DOHH2 (cell line): ENCODE results near the gene HAND1.

Experiments
- H3F3A ChIP-seq: fragments of 200-600 bp; sonication (generic), shearing (Covaris generic); 2 replicates; pipeline ENCODE4 v1.6.0; 2016; ENCODE audit warnings: antibody characterized with exemption, mild to moderate bottlenecking; ENCODE audit not compliant: control insufficient read depth, insufficient read depth
- H3K27ac ChIP-seq: fragments of 200-600 bp; sonication (generic); 2 replicates; pipeline ENCODE4 v1.5.1; 2014; ENCODE audit warnings: low read depth, mild to moderate bottlenecking, low read length, moderate library complexity
- H3K27me3 ChIP-seq: fragments of 200-600 bp; sonication (generic); 2 replicates; pipeline ENCODE4 v1.6.1; 2014; ENCODE audit warnings: mild to moderate bottlenecking, low read length, mixed read lengths; ENCODE audit not compliant: control insufficient read depth
- H3K36me3 ChIP-seq: fragments of 200-600 bp; sonication (generic); 2 replicates; pipeline ENCODE4 v1.6.1; 2014; ENCODE audit warnings: mild to moderate bottlenecking, low read length, moderate library complexity, mixed read lengths; ENCODE audit not compliant: control insufficient read depth
- H3K4me1 ChIP-seq: fragments of 200-600 bp; sonication (generic); 2 replicates; pipeline ENCODE4 v1.6.1; 2014; ENCODE audit warnings: mild to moderate bottlenecking, low read length, mixed read lengths; ENCODE audit not compliant: control insufficient read depth
- H3K4me2 ChIP-seq: fragments of 200-600 bp; sonication (generic); 2 replicates; pipeline ENCODE4 v1.6.0; 2014; ENCODE audit warnings: mild to moderate bottlenecking, low read length, moderate library complexity
- H3K4me3 ChIP-seq: fragments of 200-600 bp; sonication (generic); 2 replicates; pipeline ENCODE4 v1.5.1; 2014; ENCODE audit warnings: mild to moderate bottlenecking, low read length, mixed read lengths
- H3K79me2 ChIP-seq: fragments of 200-600 bp; sonication (generic); 2 replicates; pipeline ENCODE4 v1.6.1; 2014; ENCODE audit warnings: mild to moderate bottlenecking, low read length, mixed read lengths; ENCODE audit not compliant: control insufficient read depth
- H3K9me2 ChIP-seq: fragments of 200-600 bp; sonication (generic); replicated peaks from 2 replicates; pipeline ENCODE4 v1.6.1; 2014; ENCODE audit warnings: mild to moderate bottlenecking, low read length, mixed read lengths; ENCODE audit not compliant: control insufficient read depth
- H3K9me3 ChIP-seq: fragments of 200-600 bp; sonication (generic); 2 replicates; pipeline ENCODE4 v1.6.1; 2014; ENCODE audit warnings: antibody characterized with exemption, low read length, mixed read lengths; ENCODE audit not compliant: control insufficient read depth, insufficient read depth
- H4K20me1 ChIP-seq: fragments of 200-600 bp; sonication (generic); 2 replicates; pipeline ENCODE4 v1.6.0; 2014; ENCODE audit warnings: low read depth, mild to moderate bottlenecking, antibody characterized with exemption, low read length, moderate library complexity; ENCODE audit not compliant: control insufficient read depth, insufficient read depth
- EZH2phosphoT487 ChIP-seq: fragments of 200-600 bp; sonication (generic); IDR thresholded peaks from 2 replicates; pipeline ENCODE4 v1.6.1; 2017; ENCODE audit warnings: borderline replicate concordance, mild to moderate bottlenecking, antibody characterized with exemption, low read length, moderate library complexity, mixed read lengths
- TF ChIP-seq, protein P1 (sequence below): fragments of 200-600 bp; sonication (generic); IDR thresholded peaks from one replicate; pipeline ENCODE4 v1.5.1; 2014; ENCODE audit warnings: antibody characterized with exemption, mild to moderate bottlenecking, low read depth, low read length; ENCODE audit not compliant: poor library complexity, severe bottlenecking

Gene HAND1

DNA sequence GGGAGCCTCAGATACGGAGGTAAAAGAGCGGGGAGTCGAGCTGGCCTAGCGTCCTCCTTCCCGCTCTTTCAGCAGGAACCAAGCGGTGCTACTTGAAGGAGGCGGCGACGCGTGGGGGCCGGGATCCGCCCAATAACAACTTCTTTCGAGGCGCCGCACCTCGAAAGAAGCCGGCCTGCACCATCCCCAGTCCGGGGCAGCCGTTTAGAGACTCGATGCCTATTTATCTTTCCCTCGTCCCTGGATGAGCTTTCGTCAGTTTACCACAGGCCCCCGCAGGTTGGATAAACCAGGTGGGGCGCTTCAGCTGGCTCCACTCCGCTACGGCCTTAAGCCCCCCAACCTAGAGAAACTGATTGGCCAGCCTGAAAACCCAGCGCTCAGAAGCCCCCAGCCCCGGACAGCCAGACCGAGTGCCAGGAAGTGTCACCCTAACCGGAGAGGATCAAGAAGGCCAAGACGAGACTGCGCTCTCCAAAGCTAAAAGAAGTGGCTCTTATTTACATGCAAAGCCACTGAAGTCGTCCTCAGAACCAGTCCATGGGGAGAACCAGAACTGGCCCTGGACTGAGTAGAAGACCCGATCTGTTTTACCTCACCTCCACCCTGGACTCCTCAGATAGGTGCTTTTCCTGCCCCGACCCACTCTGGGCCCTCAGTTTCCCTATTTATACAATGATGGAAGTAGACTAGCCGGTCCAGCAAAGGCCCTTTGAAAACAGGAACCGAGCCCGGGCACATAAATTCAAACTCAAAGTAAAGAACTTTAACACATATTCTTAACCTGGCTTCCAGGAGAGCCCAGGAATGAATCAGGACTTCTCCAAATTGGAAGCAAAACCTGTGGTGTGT, 1.4 kb downstream of the HAND1 start:
- Histone ChIP-seq H3K27me3 (peaks cover 31% of the 10 kb centered on the region), H3K9me3 (no peaks in the 10 kb centered on the region), H3K79me2 (no peaks in the 10 kb centered on the region), H3K4me3 (no peak overlapping the region), H3K36me3 (no peaks in the 10 kb centered on the region), H3K4me2 (no peak overlapping the region), H3K9me2 (no peaks in the 10 kb centered on the region), H3F3A (no peaks in the 10 kb centered on the region), H3K27ac (no peak overlapping the region), H3K4me1 (no peaks in the 10 kb centered on the region), H4K20me1 (no peaks in the 10 kb centered on the region)
- TF ChIP-seq, protein P1, sequence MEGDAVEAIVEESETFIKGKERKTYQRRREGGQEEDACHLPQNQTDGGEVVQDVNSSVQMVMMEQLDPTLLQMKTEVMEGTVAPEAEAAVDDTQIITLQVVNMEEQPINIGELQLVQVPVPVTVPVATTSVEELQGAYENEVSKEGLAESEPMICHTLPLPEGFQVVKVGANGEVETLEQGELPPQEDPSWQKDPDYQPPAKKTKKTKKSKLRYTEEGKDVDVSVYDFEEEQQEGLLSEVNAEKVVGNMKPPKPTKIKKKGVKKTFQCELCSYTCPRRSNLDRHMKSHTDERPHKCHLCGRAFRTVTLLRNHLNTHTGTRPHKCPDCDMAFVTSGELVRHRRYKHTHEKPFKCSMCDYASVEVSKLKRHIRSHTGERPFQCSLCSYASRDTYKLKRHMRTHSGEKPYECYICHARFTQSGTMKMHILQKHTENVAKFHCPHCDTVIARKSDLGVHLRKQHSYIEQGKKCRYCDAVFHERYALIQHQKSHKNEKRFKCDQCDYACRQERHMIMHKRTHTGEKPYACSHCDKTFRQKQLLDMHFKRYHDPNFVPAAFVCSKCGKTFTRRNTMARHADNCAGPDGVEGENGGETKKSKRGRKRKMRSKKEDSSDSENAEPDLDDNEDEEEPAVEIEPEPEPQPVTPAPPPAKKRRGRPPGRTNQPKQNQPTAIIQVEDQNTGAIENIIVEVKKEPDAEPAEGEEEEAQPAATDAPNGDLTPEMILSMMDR = no peak
- TF ChIP-seq EZH2phosphoT487 = no peak

DNA sequence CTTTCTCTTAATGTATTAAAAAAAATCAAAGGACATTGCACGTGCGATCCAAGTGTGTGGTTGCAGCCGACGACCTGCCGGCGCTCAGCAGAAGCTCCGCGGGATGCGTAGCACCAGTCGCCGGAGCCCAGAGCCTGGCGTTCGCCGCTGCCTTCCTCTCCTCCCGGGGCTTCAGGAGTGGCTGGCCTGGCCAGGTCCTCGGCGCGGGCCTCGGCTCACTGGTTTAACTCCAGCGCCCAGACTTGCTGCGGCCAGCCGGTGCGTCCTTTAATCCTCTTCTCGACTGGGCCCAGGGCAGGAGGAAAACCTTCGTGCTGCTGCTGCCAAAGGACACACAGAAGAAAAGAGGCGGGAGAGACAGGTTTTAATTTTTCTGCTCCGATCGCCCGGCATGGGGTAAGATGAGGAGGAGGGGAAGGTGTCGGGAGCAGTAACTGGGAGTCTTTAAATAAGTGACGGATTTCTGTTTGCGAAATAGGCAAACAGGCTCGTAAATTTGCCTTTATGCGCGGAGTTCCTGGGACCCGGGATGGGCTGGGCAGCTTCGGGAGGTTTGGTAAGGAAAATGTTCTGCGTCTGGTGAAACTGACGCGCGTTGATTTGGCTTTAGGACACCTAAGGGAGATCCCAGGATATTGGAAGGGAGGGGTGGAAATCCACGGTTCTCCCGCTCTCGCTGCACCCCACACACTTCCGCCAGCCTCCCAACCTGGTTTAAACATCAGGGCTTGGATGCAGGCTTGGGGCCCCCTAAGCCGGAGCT, 2.3 kb downstream of the HAND1 start:
- peaks cover 31% of the 10 kb centered on the region for H3K27me3 ChIP-seq
- H3K79me2 ChIP-seq = no peaks in the 10 kb centered on the region
- no peaks in the 10 kb centered on the region for H3K9me3 ChIP-seq
- no peaks in the 10 kb centered on the region for H3K9me2 ChIP-seq
- H3F3A ChIP-seq = no peaks in the 10 kb centered on the region
- no peaks in the 10 kb centered on the region for H4K20me1 ChIP-seq
- no peaks in the 10 kb centered on the region for H3K36me3 ChIP-seq
- no peak overlapping the region for H3K4me3 ChIP-seq
- no peak overlapping the region for H3K4me2 ChIP-seq
- H3K4me1 ChIP-seq = no peaks in the 10 kb centered on the region
- no peak overlapping the region for H3K27ac ChIP-seq
- TF ChIP-seq, protein P1 = no peak
- no peak for TF ChIP-seq EZH2phosphoT487

DNA sequence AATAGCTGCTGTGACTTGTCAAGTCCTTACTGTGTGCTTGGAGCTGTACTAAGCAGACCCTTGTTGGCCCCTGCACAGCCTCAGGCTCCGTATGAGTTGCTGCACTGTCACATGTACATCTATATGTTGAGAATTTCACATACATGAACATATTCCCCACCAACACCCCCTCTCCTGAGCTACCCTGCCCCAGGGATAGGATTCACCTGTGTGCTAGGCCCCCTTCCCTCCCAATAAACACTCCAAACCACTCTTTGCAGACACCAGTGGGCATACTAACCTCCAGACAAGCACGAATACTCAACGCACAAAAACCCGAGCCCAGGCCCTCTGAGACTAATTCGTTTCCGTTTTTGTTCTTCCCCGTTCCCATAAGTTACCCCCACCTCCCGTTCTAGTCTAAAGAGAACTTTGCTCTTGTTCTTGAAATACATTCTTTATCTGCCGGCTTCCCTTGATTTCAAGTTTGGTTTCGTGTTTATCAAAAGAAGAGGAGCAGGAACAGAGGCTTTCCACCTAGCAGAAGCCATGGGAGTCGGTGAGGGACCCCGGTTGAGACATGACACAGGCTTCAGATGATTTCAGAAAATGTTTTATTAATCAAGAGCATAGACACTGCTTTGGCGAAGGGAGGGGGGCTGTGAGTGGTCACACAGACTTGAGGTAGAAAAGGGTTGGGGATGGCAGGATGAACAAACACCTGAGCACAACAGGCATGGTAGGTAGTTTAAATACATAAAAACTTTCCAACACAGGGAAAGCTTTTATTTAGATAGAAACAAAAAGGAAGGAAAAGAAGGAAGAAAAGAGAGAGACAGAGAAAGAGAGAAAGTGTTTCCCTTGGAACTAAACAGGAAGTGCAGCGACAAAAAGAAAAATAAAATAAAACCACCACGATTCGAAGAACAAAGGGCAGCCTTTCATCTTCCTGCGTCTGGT, 3.4 kb downstream of the HAND1 start:
- Histone ChIP-seq H3K4me3 (no peak overlapping the region), H3K9me2 (no peaks in the 10 kb centered on the region), H3K27ac (no peak overlapping the region), H3K79me2 (no peaks in the 10 kb centered on the region), H3F3A (no peaks in the 10 kb centered on the region), H3K36me3 (no peaks in the 10 kb centered on the region), H3K9me3 (no peaks in the 10 kb centered on the region), H3K4me2 (no peak overlapping the region), H3K4me1 (no peaks in the 10 kb centered on the region), H4K20me1 (no peaks in the 10 kb centered on the region), H3K27me3 (peaks cover 27% of the 10 kb centered on the region)
- TF ChIP-seq, protein P1 = no peak
- TF ChIP-seq EZH2phosphoT487 = no peak
